SIG-M5 treated with dmso at 0.1 percent for 504 hours (cell line): ENCODE results near the gene SCGB1A1.
A peak's percentile ranks its signal among the peaks of the same experiment; 100 is the strongest.

Source experiments
- DNase-seq: peaks from one replicate; lab custom pipeline; 2025; ENCODE audit not compliant: unreplicated experiment; lab: John Stamatoyannopoulos, UW

SCGB1A1 gene

GRCh38 chr11:62398011-62398994 is 20.5 kb upstream of the SCGB1A1 start:
- peak; percentile 29 for DNase-seq

- DNase-seq = no peak
Measured at GRCh38 chr11:62399172-62399877, 19.5 kb upstream of the SCGB1A1 start.

- DNase-seq = no peak
Measured at GRCh38 chr11:62399878-62400266, 19.0 kb upstream of the SCGB1A1 start.

DNA sequence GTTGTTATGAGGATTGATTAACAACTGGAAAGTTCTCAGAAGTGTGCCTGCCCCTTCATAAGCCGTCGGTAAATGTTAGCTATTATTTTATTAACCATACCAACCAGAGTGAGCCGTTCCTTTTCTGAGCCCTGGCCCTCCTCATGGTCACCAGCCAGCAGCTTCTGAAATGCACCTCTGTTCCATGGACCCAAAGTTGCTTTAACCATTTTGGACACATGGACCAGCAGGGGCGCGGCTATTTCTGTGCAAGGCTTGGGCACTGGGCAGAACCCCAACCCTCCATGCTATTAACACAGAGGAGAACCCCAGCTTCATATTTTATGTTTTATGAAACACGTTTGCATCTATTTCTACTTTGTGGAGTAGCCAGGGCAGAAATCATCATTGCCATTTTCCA is 18.6 kb upstream of the SCGB1A1 start:
- no peak for DNase-seq

DNA sequence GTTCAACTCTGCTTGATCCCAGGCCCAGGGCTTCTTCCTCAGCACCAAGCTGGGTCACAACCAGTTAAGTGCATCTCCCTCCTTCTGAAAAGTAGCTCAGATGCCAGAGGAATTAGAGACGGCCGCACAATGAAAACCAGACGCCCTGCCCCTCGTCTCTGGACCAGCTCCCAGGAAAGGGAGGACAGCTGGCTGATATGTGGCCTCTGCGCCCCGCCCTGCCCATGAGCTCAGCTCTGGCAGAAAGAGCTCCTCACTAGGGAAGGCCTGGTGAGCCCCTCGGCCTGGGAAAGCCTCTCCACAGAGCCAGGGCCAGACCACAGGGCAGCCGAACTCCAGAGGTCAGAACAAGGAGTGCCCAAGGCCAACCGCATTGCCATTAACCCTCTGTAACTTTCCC is 18.1 kb upstream of the SCGB1A1 start:
- DNase-seq = no peak

DNA sequence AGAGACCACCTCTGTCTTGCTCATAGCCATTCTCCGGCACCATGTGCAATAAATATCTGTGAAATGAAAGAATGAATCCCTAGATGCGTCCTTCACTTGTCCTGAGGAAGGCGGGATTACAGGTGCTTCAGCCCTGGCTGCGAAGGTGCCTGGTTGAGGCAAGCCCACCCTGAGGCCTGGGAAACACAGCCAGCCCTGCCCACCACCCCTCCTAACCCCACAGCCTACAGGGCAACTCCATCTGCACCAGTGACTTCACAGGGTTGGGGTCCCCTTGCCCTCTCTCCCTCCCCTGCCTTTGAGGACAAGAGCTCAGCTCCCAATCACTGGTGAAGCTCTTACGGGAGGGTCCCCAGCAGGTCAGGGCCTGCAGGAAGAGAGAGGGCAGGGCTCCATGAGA is 17.5 kb upstream of the SCGB1A1 start:
- DNase-seq = no peak

- no peak for DNase-seq
Measured at GRCh38 chr11:62401811-62402210, 17.0 kb upstream of the SCGB1A1 start.

DNA sequence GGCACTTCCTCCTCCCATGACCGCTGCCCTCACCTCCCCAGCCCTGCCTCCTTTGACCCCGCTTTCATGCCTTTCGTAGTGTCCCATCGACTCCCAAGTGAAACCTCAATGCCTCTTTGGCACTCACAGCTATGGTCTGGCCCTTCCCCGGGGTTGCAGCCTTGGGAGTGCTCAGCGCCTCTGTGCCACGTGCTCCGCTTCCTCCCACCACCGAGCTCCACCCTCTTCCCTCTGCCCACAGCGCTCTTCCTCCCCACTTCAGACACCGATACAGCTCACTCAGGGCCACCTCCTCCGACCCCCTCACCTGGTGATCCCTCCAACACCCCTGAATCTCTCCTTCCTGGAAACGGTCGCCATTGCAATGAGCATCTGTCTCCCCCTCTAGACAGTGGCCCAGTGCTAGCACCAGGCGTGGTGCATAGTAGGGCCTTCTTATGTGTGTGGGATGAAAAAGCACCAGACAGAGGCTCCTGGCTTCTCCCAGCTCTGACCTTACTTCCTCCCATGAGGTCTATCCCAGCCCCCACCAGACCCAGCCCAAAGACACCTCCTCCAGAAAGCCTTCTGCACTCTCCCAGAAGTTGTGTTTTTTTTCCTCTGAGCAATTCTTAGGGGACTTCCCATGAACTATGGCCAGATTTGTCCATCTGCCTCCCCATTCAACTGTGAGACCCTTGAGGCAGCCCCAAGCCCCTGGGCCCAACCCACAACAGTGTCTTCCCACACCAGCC is 16.4 kb upstream of the SCGB1A1 start:
- DNase-seq = no peak

DNA sequence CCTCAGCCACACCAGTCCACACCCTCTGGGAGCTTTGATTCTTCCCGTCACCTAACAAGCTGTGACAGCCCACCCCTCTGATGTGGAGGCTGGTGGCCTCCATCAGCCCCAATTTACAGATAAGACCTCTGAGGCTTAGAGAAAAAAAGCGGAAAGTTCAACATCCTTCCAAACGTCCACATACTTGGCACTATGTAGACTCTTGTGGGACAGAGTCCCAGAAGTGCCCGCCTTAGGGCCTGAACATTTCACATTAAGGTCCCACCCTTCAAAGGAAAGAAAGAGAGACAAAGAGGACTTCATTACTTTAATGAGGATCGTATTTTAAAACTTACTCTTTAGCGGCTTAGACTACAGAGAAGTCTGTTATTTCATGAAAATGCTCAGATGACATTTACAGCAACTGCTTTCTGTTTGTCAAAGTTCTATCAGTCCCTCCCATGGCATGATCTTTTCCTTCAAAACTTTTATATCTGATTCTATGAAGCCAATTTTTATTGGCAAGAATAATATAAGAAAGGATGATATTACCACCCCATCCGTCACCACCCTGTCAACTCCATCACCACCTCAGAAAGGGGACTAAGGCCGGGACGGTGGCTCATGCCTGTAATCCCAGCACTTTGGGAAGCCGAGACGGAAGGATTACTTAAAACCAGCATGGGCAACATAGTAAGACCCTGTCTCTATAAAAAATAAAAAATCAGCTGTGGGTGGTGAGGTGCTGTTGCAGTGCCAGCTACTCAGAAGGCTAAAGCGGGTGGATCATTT is 15.7 kb upstream of the SCGB1A1 start:
- DNase-seq = no peak

DNA sequence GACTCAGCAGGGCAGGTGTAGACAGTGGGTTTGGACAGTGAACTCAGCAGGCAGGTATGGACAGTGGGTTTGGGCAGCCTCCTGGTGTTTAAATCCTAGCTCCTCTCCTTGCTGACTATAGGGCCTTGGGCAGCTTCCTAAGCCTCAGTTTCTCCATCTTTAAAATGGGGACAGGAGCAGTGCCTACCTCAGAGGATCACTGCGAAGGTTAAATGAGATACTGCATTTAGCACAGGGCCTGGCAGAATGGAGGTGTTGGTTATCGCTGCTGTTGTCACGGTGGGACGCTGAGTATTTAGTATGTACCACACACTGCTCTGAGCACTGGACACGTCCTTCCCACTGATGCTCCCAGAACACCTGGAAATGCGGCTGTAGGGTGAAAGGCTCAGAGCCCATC is 14.4 kb upstream of the SCGB1A1 start:
- DNase-seq = no peak

- DNase-seq = no peak
Measured at GRCh38 chr11:62404901-62405300, 13.9 kb upstream of the SCGB1A1 start.

DNA sequence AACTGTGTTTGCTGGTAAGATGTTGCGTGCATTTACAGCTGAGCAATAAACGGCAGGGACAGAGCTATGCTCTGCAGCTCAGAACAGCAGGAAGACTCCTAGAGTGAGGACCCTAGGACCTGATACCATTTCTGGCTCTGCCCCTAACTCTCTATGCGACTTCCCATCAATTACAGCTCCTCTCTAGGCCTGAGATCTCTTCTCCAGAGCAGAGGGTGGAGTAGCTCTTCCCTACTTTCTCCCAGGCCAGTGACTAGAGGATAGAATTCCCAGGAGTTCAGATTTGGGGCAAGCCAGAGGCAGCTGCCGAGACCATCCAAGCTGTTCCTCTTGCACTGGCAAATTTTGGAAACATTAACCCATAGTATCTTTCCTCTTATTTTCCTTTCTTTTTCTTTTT is 12.8 kb upstream of the SCGB1A1 start:
- DNase-seq = no peak

DNA sequence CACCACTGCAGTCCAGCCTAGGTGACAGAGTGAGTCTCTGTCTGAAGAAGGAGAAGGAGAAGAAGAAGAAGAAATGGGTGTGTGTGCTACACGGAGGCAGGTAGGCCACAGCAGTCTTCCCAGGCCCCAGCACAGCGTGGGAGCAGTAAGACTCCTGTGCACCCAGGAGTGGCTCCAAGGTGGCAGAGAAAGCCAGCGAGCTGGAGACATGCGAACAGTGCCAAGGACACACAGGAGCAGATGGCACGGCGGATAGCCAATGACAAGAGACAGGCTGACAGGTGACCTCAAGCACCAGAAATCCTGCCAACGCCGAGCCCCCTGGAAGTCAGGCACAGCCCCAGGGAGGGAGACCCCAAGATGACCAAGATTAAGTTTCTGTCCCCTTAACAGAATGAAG is 9.0 kb upstream of the SCGB1A1 start:
- DNase-seq = no peak

DNA sequence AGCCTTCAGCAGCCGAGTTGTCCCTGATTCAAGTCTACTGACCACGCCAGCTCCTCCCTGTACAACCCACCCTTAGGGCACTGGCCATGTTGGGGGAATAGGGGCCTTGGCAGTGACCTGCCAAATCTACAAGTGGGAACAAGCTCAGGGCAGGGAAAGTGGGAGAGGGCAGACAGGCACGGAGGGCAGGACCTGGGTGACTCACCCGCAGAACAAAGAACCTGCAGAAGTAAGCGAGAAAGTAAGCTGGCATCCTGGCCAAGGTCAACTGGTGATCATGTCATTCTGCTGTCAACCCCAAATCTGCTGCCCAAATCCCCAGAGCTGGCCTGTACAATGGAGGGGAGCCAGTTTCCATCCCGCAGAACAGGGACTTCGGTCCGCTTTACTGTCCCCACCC is 7.9 kb upstream of the SCGB1A1 start:
- DNase-seq = no peak

- DNase-seq = no peak
Measured at GRCh38 chr11:62411524-62411923, 7.3 kb upstream of the SCGB1A1 start.

- no peak for DNase-seq
Measured at GRCh38 chr11:62413060-62413696, 5.7 kb upstream of the SCGB1A1 start.

- no peak for DNase-seq
Measured at GRCh38 chr11:62416596-62416995, 2.2 kb upstream of the SCGB1A1 start.

GRCh38 chr11:62418136-62418535 is 697 bp upstream of the SCGB1A1 start:
- no peak for DNase-seq

DNA sequence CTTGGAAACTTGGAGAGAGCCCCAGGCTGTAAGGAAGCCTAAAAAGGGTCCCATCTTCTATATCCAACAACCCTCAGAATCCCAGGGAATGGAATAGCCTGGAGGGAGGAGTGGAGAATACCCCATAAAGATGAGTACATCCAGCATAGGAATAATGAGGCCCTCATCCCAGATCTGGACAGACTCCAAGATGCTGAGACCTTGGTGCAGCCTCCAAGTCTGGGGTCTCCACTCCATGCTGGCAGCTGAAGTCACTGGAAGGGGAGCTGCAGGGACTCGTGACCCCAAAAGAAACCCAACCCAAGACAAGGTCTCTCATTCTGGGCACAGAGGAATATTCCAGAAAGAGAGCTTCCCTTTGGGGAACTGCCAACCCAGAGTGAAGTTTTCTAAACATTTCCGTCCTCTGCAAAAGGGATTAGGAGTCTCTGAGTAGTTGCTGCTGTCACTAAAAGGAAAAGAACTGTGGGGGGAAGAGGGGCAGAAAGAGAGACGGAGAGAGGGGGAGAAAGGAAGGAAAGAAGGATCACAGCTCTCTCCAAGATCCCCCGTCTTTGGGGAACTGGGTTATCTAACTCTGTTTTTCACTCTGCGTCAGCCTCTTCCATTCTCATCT is 589 bp downstream of the SCGB1A1 start:
- DNase-seq = no peak

GRCh38 chr11:62419943-62420342 is 1.1 kb downstream of the SCGB1A1 start:
- DNase-seq = no peak
